Astrocyte (in vitro differentiated cells and primary cell): ENCODE measurements around the gene CAPN5.
"Not testable (repeated sequence)": the region's sequence is repeated elsewhere in the genome, so short reads cannot be mapped to it uniquely, and the experiment has no call there.

ENCODE experiments used
- EZH2 ChIP-seq: IDR thresholded peaks from 2 replicates; pipeline ENCODE4 v1.6.1; 2012; ENCODE audit warnings: mild to moderate bottlenecking, low read length, inconsistent platforms; ENCODE audit not compliant: insufficient read depth
- TF ChIP-seq, protein P1 (sequence below): IDR thresholded peaks from 2 replicates; pipeline ENCODE4 v1.5.1; 2011; ENCODE audit warnings: low read depth, mild to moderate bottlenecking, inconsistent platforms, low read length, moderate library complexity; ENCODE audit not compliant: insufficient read depth

DNA sequence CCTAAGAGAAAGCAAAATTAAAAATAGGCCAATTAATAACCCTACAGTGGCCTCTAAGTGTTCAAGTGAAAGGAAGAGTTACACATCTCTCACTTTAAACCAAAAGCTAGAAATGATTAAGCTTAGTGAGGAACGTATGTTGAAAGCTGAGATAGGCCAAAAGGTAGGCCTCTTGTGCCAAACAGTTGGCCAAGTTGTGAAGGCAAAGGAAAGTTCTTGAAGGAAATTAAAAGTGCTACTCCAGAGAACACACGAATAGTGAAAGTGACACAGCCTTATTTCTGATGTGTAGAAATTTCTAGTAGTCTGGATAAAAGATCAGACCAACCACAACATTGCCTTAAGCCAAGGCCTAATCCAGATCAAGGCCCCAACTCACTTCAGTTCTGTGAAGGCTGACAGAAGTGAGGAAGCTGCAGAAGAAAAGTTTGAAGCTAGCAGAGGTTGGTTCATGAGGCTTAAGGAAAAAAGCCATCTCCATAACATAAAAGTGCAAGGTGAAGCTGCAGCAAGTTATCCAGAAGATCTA lies 48.3 kb upstream of the CAPN5 start:
- not testable (repeated sequence) for TF ChIP-seq EZH2
- TF ChIP-seq, protein P1, sequence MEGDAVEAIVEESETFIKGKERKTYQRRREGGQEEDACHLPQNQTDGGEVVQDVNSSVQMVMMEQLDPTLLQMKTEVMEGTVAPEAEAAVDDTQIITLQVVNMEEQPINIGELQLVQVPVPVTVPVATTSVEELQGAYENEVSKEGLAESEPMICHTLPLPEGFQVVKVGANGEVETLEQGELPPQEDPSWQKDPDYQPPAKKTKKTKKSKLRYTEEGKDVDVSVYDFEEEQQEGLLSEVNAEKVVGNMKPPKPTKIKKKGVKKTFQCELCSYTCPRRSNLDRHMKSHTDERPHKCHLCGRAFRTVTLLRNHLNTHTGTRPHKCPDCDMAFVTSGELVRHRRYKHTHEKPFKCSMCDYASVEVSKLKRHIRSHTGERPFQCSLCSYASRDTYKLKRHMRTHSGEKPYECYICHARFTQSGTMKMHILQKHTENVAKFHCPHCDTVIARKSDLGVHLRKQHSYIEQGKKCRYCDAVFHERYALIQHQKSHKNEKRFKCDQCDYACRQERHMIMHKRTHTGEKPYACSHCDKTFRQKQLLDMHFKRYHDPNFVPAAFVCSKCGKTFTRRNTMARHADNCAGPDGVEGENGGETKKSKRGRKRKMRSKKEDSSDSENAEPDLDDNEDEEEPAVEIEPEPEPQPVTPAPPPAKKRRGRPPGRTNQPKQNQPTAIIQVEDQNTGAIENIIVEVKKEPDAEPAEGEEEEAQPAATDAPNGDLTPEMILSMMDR: not testable (repeated sequence)
